Measurements from ENCODE around the gene FYN. TPM values are rescaled to one million over a fixed set of nuclear protein-coding genes. Genes with fewer than 3 reads are reported as not detected.

Gene FYN
- 73.2 and 74.5 TPM in 2 replicates for total RNA-seq

GRCh38 chr6:111873178-111874024 is at the start of gene FYN:
TSS of gene FYN (minus strand) at chr6:111873452. CDS start at chr6:111720051, 153,401 bp downstream.

Other genes with a start within 250 kb of the FYN start
- not detected in 2 replicates for gene CCN6, start 180.7 kb upstream of the FYN start, total RNA-seq
- 12.4 and 28.8 TPM in 2 replicates for gene TUBE1, start 214.0 kb upstream of the FYN start, total RNA-seq
- gene FAM229B, start 214.1 kb upstream of the FYN start, total RNA-seq: 20.6 and 22.4 TPM in 2 replicates

Data from cardiac ventricle fibroblast (primary cell).